ENCODE results near the gene DYSF. TPM values are rescaled to one million over a fixed set of nuclear protein-coding genes. Genes with fewer than 3 reads are reported as not detected.

Gene DYSF
- total RNA-seq, 3 donors from 2014 or later = 2.0 to 19.4 (median 6.8) TPM

DNA sequence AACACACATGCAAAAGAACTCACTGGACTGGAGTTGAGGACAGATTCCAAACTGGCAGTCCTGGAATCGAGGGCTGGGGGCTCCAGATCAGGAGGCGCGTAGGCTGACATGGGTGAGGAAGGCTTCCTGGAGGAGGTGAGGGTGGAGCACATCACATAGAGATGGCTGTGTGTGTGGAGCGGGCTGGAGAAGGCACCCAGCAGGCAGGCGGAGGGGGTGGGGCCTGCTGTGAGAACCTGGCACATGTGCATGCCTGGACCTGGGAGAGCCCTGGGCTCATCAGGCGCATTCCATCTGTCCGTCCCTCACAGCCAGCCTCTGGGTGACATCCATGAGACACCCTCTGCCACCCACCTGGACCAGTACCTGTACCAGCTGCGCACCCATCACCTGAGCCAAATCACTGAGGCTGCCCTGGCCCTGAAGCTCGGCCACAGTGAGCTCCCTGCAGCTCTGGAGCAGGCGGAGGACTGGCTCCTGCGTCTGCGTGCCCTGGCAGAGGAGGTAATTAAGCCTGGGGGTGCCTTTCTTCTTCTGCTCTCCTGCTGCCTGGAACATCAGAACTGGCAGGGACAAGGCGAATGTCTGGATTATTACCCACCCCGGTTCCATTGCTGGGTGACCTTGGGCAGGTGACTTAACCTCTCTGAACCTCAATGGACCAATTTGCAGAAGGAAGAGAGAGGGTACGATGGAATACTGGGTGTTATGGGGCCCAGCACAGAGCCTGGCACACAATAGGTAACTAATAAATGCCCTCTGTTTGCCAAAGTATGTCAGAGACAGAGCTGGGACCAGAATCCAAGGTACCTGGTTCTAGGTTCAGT, 108.3 kb downstream of the DYSF start:
- ATAC-seq (no peak), DNase-seq (peak in 1 of 3 donors; percentile 24)
- no peaks in the 10 kb centered on the region for H3K4me1 ChIP-seq (ENCODE audit: low read depth)
- H3K9me3 ChIP-seq = no peaks in the 10 kb centered on the region
- intact Hi-C loops (cut with DNase I, micrococcal nuclease) = no loop called here
- no peak for TF ChIP-seq CTCF (IDR thresholded peaks at IDR 0.05)
- H3K4me3 ChIP-seq = no peak overlapping the region
- no peaks in the 10 kb centered on the region for H3K36me3 ChIP-seq (ENCODE audit: low read depth)

- H3K4me3 ChIP-seq = no peak overlapping the region
- TF ChIP-seq CTCF (IDR thresholded peaks at IDR 0.05) = no peak
- DNase-seq (peak in 1 of 3 donors; percentile 7), ATAC-seq (no peak)
- no peaks in the 10 kb centered on the region for H3K4me1 ChIP-seq (ENCODE audit: low read depth)
- no peaks in the 10 kb centered on the region for H3K36me3 ChIP-seq (ENCODE audit: low read depth)
- no peaks in the 10 kb centered on the region for H3K9me3 ChIP-seq
- intact Hi-C loops (cut with DNase I, micrococcal nuclease) = no loop called here
Measured at GRCh38 chr2:71562518-71562917, 109.2 kb downstream of the DYSF start.

DNA sequence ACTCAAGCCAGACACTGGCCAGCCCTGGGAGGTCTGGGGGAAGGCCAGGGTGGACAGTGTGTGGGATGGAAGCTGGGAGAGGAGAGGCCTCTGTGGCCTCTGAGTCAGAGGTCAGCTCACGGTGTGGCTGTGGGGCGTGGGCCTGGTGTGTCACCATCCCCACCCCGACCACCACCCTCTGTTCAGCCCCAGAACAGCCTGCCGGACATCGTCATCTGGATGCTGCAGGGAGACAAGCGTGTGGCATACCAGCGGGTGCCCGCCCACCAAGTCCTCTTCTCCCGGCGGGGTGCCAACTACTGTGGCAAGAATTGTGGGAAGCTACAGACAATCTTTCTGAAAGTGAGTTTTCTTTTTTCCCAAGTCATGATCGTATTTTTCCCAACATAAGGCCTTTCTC, 110.5 kb downstream of the DYSF start:
- no peaks in the 10 kb centered on the region for H3K36me3 ChIP-seq (ENCODE audit: low read depth)
- no peaks in the 10 kb centered on the region for H3K9me3 ChIP-seq
- H3K4me1 ChIP-seq (ENCODE audit: low read depth) = no peaks in the 10 kb centered on the region
- no peak for TF ChIP-seq CTCF (IDR thresholded peaks at IDR 0.05)
- intact Hi-C loops (cut with DNase I, micrococcal nuclease) = no loop called here
- peak; percentile 43 for ATAC-seq
- peak in 1 of 3 donors; percentile 38 for DNase-seq
- H3K4me3 ChIP-seq = no peak overlapping the region

DNA sequence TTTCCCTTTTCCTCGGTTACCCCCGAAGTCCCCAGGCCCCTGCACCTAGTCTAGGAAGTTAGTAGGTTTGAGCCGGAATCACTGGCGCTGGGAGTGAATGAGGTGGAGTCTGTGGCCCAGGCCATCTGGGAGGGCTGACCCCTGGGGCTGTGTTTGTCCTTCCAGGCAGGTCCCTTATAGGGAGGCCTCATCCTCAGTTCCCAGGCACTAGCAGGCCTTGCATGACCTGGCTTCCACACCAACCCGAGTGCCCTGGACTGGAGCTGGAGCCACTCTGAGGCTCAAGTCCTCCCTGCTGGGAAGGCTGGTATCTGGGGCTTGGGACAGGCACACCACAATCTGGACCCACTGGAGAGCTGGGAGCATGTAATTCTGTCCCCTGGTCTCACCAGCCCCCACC, 111.0 kb downstream of the DYSF start:
- Histone ChIP-seq H3K4me3 (no peak overlapping the region), H3K36me3 (ENCODE audit: low read depth) (no peaks in the 10 kb centered on the region), H3K4me1 (ENCODE audit: low read depth) (no peaks in the 10 kb centered on the region), H3K9me3 (no peaks in the 10 kb centered on the region)
- TF ChIP-seq CTCF (IDR thresholded peaks at IDR 0.05) = no peak
- intact Hi-C loops (cut with DNase I, micrococcal nuclease) = no loop called here
- DNase-seq = peak in 1 of 3 donors; percentile 4
- ATAC-seq = no peak

- H3K36me3 ChIP-seq (ENCODE audit: low read depth) = no peaks in the 10 kb centered on the region
- DNase-seq (peak in 1 of 3 donors; percentile 16), ATAC-seq (no peak)
- no peak overlapping the region for H3K4me3 ChIP-seq
- no peak for TF ChIP-seq CTCF (IDR thresholded peaks at IDR 0.05)
- intact Hi-C loops (cut with DNase I, micrococcal nuclease) = no loop called here
- H3K9me3 ChIP-seq = no peaks in the 10 kb centered on the region
- no peaks in the 10 kb centered on the region for H3K4me1 ChIP-seq (ENCODE audit: low read depth)
Measured at GRCh38 chr2:71564790-71565189, 111.4 kb downstream of the DYSF start.

Measured in mucosa of descending colon (tissue), 3 donors.